BLaER1 (cell line): ENCODE data around the gene PRSS56.

Experiments used
- H3K27ac ChIP-seq: shearing (Covaris generic); formaldehyde crosslinking; 2 replicates; pipeline ENCODE4 v1.8.1; 2022
- H3K27me3 ChIP-seq: shearing (Covaris generic); formaldehyde crosslinking; 2 replicates; pipeline ENCODE4 v1.8.1; 2022
- H3K36me3 ChIP-seq: shearing (Covaris generic); formaldehyde crosslinking; 2 replicates; pipeline ENCODE4 v1.8.1; 2022
- H3K4me1 ChIP-seq: shearing (Covaris generic); formaldehyde crosslinking; 2 replicates; pipeline ENCODE4 v1.8.1; 2022
- H3K4me2 ChIP-seq: shearing (Covaris generic); formaldehyde crosslinking; 2 replicates; pipeline ENCODE4 v1.8.1; 2022
- H3K4me3 ChIP-seq: shearing (Covaris generic); formaldehyde crosslinking; 2 replicates; pipeline ENCODE4 v1.8.1; 2022
- H3K9ac ChIP-seq: shearing (Covaris generic); formaldehyde crosslinking; 2 replicates; pipeline ENCODE4 v1.8.1; 2022
- H3K9me3 ChIP-seq: shearing (Covaris generic); formaldehyde crosslinking; 2 replicates; pipeline ENCODE4 v1.8.1; 2022
- H4K20me1 ChIP-seq: shearing (Covaris generic); formaldehyde crosslinking; 2 replicates; pipeline ENCODE4 v1.8.1; 2022
- Cebpa-rat ChIP-seq: shearing (Covaris generic); IDR thresholded peaks from 2 replicates; pipeline ENCODE4 v1.8.1; 2022

The PRSS56 gene

GRCh38 chr2:232481322-232482140, 38.7 kb upstream of the PRSS56 start:
- H3K9me3 ChIP-seq, result peaks cover 8% of the 10 kb centered on the region; the same call in 1 of the 2 replicates
- no peak for TF ChIP-seq Cebpa-rat
- peaks cover 10% of the 10 kb centered on the region; the same call in 1 of the 2 replicates for H3K4me1 ChIP-seq
- peaks cover 33% of the 10 kb centered on the region for H3K27me3 ChIP-seq
- H3K4me2 ChIP-seq, result no peak overlapping the region
- no peaks in the 10 kb centered on the region for H3K36me3 ChIP-seq
- H3K9ac ChIP-seq, result no peak overlapping the region
- H3K27ac ChIP-seq, result no peak overlapping the region
- peaks cover 30% of the 10 kb centered on the region for H4K20me1 ChIP-seq
- H3K4me3 ChIP-seq, result no peak overlapping the region

GRCh38 chr2:232482301-232483238, 37.6 kb upstream of the PRSS56 start:
- H3K4me2 ChIP-seq, result no peak overlapping the region
- H3K27ac ChIP-seq, result no peak overlapping the region
- H3K9ac ChIP-seq, result no peak overlapping the region
- H4K20me1 ChIP-seq, result peaks cover 41% of the 10 kb centered on the region
- TF ChIP-seq Cebpa-rat, result no peak
- peaks cover 44% of the 10 kb centered on the region for H3K27me3 ChIP-seq
- H3K9me3 ChIP-seq, result peaks cover 9% of the 10 kb centered on the region; the same call in 1 of the 2 replicates
- H3K4me1 ChIP-seq, result peaks cover 21% of the 10 kb centered on the region
- no peak overlapping the region for H3K4me3 ChIP-seq
- no peaks in the 10 kb centered on the region for H3K36me3 ChIP-seq

GRCh38 chr2:232483311-232483922, 36.8 kb upstream of the PRSS56 start:
- TF ChIP-seq Cebpa-rat, result no peak
- H3K9ac ChIP-seq, result no peak overlapping the region
- peaks cover 49% of the 10 kb centered on the region for H4K20me1 ChIP-seq
- H3K27me3 ChIP-seq, result peaks cover 52% of the 10 kb centered on the region
- H3K27ac ChIP-seq, result no peak overlapping the region
- H3K36me3 ChIP-seq, result no peaks in the 10 kb centered on the region
- no peak overlapping the region for H3K4me2 ChIP-seq
- peaks cover 26% of the 10 kb centered on the region for H3K4me1 ChIP-seq
- H3K9me3 ChIP-seq, result peaks cover 9% of the 10 kb centered on the region; the same call in 1 of the 2 replicates
- no peak overlapping the region for H3K4me3 ChIP-seq

- Histone ChIP-seq H3K27ac (no peak overlapping the region), H3K36me3 (no peaks in the 10 kb centered on the region), H3K9me3 (peaks cover 9% of the 10 kb centered on the region; the same call in 1 of the 2 replicates), H3K4me1 (peaks cover 26% of the 10 kb centered on the region), H3K4me3 (no peak overlapping the region), H3K4me2 (no peak overlapping the region), H3K9ac (no peak overlapping the region), H3K27me3 (peaks cover 59% of the 10 kb centered on the region), H4K20me1 (peaks cover 56% of the 10 kb centered on the region)
- TF ChIP-seq Cebpa-rat, result no peak
Observed at GRCh38 chr2:232483923-232484627, 36.1 kb upstream of the PRSS56 start.

GRCh38 chr2:232484628-232485347, 35.4 kb upstream of the PRSS56 start:
- peaks cover 66% of the 10 kb centered on the region for H3K27me3 ChIP-seq
- H4K20me1 ChIP-seq, result peaks cover 59% of the 10 kb centered on the region
- peaks cover 9% of the 10 kb centered on the region; the same call in 1 of the 2 replicates for H3K9me3 ChIP-seq
- H3K4me3 ChIP-seq, result no peak overlapping the region
- no peak for TF ChIP-seq Cebpa-rat
- H3K4me2 ChIP-seq, result peak overlapping the region; percentile 51
- H3K4me1 ChIP-seq, result peaks cover 26% of the 10 kb centered on the region
- no peaks in the 10 kb centered on the region for H3K36me3 ChIP-seq
- no peak overlapping the region for H3K9ac ChIP-seq
- no peak overlapping the region for H3K27ac ChIP-seq

- no peak overlapping the region for H3K27ac ChIP-seq
- peaks cover 59% of the 10 kb centered on the region for H4K20me1 ChIP-seq
- H3K4me2 ChIP-seq, result peak overlapping the region; percentile 51
- no peaks in the 10 kb centered on the region for H3K36me3 ChIP-seq
- 0 out of 2 replicates have a peak overlapping the region, but pooled peaks have one; percentile 69 for H3K4me3 ChIP-seq
- H3K27me3 ChIP-seq, result peaks cover 71% of the 10 kb centered on the region
- H3K9me3 ChIP-seq, result peaks cover 9% of the 10 kb centered on the region; the same call in 1 of the 2 replicates
- TF ChIP-seq Cebpa-rat, result no peak
- peaks cover 26% of the 10 kb centered on the region for H3K4me1 ChIP-seq
- no peak overlapping the region for H3K9ac ChIP-seq
Observed at GRCh38 chr2:232485348-232485756, 34.8 kb upstream of the PRSS56 start.

GRCh38 chr2:232485757-232486557, 34.2 kb upstream of the PRSS56 start:
- Histone ChIP-seq H3K4me1 (peaks cover 26% of the 10 kb centered on the region), H3K27me3 (peaks cover 72% of the 10 kb centered on the region), H4K20me1 (peaks cover 59% of the 10 kb centered on the region), H3K9me3 (peaks cover 9% of the 10 kb centered on the region; the same call in 1 of the 2 replicates), H3K36me3 (no peaks in the 10 kb centered on the region), H3K4me2 (peak overlapping the region; percentile 51), H3K9ac (no peak overlapping the region), H3K4me3 (0 out of 2 replicates have a peak overlapping the region, but pooled peaks have one; percentile 69), H3K27ac (no peak overlapping the region)
- no peak for TF ChIP-seq Cebpa-rat
